HG03139 (cell line): ENCODE measurements around the gene RERE.

Experiments
- ATAC-seq: cut with Tn5 transposase; IDR thresholded peaks from one replicate; pipeline ENCODE4 v1.9.1; 2021; ENCODE audit not compliant: unreplicated experiment

Gene RERE

DNA sequence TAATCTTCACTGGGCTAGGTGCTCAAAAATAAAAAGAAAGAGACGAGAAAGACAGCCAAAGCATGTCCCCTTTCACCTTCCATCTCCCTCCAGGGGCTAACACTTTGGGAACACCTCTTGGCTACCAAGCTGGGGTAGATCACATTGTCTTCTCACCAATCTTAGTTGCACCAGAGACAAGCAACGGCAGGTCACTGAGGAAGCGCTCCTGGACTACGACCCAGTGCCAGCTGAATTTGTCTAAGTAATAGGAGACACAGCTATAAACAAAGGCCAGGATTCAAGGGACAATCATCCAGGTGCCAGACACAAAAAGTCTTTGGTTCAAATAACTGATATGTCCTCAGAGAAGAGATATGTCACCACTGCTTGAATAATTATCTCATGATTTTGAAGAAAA is 399.1 kb downstream of the RERE start:
- no peak for ATAC-seq

DNA sequence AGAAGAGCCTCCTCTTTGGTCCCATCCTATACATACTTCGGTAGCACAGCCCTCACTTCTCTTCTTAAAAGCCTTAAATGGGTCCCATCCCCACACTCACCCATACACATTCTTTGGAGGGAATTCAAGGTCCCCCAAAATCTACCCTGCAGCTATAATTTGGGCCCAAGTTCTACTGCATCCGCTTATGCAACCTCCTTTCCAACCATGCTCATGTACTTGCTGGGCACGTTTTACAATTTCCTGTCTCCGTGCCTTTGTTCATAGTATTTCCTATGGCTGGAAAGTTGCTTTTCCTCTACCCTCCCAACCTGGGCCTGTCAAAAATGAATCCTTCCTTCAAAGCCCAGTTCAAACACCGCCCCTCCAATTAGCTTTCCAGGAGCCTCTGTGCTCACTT is 399.8 kb downstream of the RERE start:
- ATAC-seq: no peak

GRCh38 chr1:8416881-8417280 is 400.6 kb downstream of the RERE start:
- no peak for ATAC-seq

DNA sequence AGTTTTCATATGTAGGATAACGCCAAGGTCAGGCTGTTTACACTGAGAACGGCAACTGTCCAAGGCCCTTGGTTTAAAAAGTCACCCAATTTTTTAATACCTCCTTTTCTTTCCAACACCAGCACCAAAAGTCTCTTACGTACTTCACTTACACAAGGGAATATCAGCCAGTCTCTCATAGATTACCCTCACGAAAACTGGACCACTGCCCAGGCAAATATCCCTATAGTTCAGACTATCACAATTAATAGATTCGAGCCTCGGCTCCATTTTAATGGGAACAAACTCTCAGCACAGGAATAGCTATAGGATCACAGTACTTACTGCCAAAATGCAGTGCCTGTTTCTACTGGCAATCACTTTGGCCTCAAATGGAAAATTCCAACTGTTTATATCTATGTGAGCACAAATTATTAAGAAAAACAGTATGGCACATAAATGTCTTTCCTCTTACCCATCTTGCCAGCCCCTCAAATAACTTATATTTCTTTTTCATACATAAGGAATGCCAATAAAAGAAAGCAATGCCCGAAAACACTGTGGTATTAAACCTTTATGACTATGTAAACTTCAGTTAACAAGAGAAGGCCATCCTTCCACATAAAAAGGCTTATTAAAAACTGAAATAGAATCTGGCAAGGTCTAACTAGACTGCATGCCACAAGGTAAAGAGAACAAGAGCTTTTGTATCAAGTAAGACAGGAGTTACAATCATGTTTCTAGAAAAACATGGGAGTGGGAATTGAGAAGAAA is 401.7 kb downstream of the RERE start:
- no peak for ATAC-seq

GRCh38 chr1:8412183-8412831 is 405.1 kb downstream of the RERE start:
- no peak for ATAC-seq

DNA sequence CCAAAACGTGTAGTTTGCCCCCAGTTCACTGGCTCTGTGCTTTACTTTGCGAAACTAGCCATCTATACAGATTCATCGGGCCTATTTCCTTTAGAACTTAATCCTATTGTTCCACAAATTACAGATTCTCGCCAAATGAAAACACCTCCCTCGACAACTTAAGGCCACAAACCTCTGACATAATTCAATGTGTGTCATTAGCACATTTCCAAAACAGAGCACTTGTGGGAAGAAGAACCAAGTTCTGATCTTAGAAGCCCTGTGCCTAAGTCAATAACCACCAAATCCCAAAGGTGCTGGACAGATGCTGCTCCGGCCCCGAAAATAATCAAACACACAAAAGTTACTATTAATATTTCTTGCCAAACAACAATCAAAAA is 405.6 kb downstream of the RERE start:
- no peak for ATAC-seq

DNA sequence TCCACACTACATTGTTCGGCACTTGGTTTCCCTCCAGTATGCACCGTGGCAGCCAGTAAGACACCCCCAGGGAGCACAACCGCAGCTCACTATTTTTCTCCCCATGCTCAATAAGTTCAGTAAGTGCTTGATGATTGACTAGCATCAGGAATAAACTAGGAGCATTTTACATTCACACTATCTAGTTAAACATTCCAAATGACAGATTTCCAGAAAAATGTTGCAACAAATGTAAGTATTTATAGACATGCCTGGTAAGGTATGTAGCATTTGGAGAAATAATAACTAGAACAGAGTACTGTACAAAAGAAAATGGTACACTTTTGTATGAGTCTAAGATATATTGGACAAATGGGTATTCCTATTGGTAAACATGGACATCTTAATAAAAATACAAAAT is 406.6 kb downstream of the RERE start:
- ATAC-seq: no peak

DNA sequence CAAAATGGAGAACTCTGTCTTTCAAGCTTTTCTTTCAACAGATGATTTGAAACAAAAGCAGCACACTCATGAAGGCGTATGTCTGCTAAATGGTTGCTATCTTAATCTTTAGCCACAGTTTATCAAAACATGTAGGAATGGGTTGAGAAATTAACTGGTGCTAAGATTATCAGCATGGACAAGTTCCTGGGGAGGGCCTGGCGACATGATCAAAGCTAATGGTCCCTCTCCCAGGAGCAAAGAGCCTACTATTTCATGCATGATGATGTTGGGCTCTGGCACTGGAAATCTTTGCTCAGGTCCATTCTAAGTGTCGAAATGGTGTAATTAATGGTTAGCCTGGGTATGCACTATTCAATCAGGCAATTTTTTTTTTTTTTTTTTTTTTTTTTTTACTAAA is 407.8 kb downstream of the RERE start:
- no peak for ATAC-seq

DNA sequence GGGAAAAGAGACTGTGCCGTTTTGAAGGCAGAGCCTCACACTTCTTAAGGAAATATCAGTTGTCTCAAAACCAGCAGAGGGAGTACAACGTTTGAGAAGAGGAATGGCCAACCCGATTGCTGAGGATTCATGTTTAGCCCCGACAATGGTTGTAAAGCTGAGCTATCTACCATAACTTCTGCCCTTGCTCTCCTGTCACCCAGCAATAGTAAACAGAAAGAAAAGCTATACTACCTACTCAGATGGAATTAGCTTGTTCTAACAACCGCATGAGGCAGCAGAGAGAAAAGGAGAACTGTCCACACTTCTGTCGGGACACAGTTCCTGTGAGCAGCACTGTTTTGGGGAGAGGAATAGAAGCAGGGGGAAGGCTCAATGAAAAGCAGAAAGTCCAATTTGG is 408.3 kb downstream of the RERE start:
- no peak for ATAC-seq

DNA sequence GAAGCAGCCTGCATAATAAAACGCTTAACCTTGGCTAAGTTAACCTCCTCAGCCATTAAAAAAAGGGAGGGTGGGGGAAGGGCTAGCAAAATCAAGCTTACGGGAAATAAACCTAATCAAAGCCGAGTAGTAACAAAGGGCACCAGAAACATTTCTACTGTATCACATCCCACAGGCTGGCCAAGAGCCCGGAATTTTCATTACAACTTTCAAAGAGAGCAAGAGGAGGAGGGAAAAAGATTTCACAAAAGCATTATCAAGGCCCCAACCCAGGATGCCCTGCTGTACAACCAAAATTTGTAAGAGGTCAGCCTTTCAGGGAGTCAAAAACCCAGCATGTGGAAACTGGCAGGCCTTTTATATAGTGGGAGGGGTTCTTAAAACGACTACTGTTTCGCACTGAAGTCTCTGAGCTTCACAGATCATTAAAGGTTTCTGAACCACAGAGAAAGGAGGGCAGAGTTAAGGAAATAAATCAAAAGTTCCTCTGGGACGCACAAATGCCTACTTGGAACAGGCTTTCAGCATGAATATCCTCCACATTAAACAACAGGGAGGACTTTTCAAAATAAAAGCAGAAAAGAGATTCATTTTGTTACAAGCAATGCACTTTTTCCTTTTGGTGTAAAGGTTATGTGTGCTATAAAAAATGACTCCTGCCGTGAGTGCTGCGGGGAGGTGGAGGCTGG is 409.1 kb downstream of the RERE start:
- ATAC-seq: no peak

- no peak for ATAC-seq
Observed at GRCh38 chr1:8407652-8408051, 409.8 kb downstream of the RERE start.

GRCh38 chr1:8406960-8407359 is 410.5 kb downstream of the RERE start:
- no peak for ATAC-seq

DNA sequence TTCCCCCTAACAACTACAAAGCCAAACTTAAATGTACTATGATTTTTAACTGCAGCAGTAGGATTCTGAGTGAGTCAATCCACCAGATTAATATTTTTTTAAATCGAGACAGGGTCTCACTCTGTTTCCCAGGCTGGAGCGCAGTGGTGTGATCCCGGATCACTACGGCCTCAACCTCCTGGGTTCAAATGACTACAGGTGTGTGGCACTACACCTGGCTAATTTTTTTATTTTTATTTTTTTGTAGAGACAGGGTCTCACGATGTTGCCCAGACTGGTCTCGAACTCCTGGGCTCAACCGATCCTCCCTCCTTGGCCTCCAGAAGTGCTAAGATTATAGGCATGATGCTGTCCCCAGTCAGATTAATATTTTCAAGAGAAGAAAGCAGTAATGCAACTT is 411.4 kb downstream of the RERE start:
- ATAC-seq: no peak

DNA sequence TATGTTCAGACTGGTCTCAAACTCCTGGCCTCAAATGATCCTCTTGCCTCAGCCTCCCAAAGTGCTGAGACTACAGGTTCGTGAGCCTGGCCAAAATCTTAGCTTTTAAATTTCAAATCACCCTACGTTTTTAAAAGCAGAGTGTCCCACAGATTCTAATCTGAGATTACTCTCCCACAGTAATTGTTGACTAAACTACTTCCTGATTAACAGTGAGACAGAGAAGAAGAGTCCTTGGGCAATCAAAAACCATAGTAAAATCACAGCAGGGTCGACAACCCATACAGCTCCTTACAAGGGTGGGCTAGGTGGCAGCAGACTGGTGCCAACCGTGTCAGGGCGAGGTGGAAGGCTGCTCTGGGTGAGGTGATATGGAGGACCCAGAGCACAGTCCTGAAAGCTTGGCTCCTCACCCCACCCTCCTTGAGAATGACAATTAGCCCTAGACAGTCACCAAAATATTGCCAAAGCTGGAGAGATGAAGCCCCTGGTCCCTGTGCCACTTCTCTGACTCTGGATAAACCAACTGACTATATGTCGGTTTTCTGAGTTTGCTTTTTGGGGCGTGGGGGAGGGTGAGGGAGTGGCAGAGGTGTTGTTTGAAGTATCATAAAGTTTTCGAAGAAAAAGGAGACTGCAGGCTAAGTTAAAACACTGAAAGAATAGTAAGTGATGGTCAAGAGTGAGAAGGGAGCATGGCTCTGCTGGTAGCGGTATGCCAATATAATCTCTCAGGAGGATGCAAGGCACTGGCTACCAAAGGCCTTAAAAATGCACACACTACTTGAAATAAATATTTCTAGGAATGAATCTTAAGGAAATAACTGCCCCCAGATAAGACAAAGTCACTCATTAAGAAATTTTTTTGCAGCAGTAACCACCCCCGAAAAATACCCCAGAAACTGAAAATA is 412.7 kb downstream of the RERE start:
- ATAC-seq: no peak

GRCh38 chr1:8402109-8402710 is 415.2 kb downstream of the RERE start:
- ATAC-seq: no peak

GRCh38 chr1:8398677-8399076 is 418.8 kb downstream of the RERE start:
- ATAC-seq: no peak

DNA sequence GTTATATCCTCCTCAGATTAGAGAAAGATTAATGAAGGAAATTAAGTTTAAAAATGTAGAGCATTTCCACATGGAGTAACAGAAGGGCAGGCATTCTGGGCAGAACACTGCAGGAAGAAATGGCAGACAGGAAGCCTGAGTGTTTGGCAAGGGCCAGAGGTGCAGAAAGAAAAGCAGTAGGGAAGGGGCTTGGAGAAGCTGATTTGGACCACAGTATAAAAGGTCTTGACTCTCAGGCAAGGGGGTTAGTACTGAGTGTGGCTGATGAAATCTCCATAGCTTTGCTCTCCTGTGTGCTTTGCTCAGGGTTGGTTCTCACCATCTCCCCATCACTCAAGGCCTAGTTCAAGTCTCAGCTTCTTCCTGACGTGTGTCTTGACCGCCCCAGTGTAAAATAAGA is 419.4 kb downstream of the RERE start:
- no peak for ATAC-seq

- ATAC-seq: no peak
Observed at GRCh38 chr1:8397511-8397910, 419.9 kb downstream of the RERE start.

DNA sequence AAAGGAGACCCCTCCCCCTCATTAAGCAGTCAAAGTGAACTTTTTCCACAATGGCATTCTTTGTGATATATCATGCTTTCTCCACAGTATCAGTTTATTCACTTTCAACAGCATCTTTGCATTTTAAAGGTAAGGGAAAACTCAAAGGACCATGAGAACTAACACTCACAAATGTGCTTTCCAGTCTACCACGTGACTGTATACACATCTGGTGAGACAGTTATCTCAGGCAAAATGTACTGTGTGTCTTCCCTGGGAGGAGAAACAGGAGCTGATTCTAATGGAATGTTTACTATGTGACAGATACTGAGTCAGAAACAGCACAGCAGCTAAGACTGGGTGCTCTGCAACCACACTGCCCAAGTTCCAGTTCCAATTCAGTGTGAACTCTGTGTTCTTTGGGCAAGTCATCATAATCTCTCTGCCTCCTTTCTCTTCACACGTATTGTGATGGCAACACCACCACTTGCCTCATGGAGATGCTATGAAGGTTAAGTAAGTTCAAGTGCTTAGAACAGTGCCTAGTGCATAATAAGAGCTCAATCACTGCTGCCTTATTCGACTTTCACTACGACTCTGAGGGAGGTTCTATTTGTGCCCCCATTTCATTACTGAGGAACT is 420.5 kb downstream of the RERE start:
- ATAC-seq: no peak

DNA sequence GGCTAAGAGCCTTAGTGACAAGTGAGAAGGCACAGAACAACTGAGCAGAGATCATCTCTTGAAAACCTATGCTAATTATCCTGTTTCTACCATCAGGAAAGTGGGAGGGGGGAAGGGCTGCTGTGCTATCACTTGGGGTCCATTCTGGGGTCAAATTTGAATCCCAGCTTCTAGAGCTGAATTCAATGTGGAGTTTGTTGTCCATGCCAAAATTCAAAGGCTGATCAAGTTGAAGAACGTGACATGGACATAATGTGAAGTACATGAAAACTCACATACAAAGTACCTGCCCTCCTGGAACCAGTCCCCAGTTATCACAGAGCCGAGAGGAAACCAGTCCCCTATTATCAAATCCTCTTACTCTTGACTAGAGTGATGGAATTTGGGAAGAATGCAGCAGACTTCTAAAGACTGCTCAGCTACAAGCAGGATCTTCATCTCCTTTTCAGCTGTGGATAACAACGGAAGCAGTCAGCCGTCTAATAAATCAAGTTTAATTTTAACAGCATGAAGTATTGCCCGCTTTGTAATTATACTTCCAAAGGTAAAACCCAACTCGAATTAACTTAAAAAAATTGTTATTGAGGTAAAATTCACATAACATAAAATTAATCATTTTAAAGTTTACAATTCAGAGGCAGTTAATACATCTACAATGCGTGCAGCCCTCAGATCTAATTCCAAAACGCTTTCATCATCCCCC is 421.2 kb downstream of the RERE start:
- no peak for ATAC-seq
